ENCODE measurements around the gene VPS13D. TPM values are rescaled to one million over a fixed set of nuclear protein-coding genes. Genes with fewer than 3 reads are reported as not detected.

VPS13D gene
- total RNA-seq, 1 experiment from 2014 or later: 31.6 TPM

- CTCF ChIA-PET: interaction anchor here (1.2 kb wide), 1 partner anchor 18 kb away, joined by 3 read pairs; no protein-coding TSS in a partner anchor
- POLR2A ChIA-PET: interaction anchor here (0.5 kb wide), 1 partner anchor 384 kb away, joined by 4 read pairs; no protein-coding TSS in a partner anchor
These were observed 63.6 kb downstream of the VPS13D start for GRCh38 chr1:12293416-12293815.

DNA sequence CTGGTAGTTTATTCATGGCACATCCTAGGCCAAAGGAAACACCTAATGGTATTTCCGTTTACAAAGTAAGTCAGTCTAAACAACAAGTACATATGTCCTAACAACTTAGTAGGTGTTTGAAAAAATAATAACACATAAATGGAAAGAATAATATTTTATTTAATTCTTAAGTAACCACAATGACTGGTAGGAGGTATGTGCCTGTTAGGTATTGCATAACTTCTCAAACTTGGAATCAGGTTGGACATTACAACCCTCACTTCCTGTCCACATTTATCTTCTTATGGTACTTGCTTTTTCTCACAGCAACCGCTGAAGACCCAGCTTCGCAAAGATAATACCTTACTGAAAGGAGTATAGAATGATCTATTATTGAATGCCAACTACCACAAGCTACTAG lies 64.2 kb downstream of the VPS13D start:
- H3K9me2 ChIP-seq (ENCODE audit: insufficient read depth): no peaks in the 10 kb centered on the region
- ChIA-PET RAD21 (ENCODE audit: low non-redundant PET in 1 of 2, low total read pairs in 2 of 2, uncharacterized antibody in 2 of 2, unreplicated experiment in 2 of 2) (no interaction called here), POLR2A (no interaction called here), CTCF (interaction anchor here (1.2 kb wide), 1 partner anchor 18 kb away, joined by 3 read pairs; no protein-coding TSS in a partner anchor)
- BruUV-seq (replicated peaks): no TSS peak
- no peak overlapping the region for H3K9ac ChIP-seq (ENCODE audit: low read length)
- intact Hi-C loops (cut with micrococcal nuclease): no loop called here
- H3K4me2 ChIP-seq (ENCODE audit: low read length): no peak overlapping the region
- H3K4me1 ChIP-seq (ENCODE audit: control insufficient read depth in 1 of 2, insufficient read depth in 2 of 2, low read length in 2 of 2): no peaks in the 10 kb centered on the region
- TF ChIP-seq RAD21 (IDR thresholded peaks at IDR 0.05; ENCODE audit: low read depth) (no peak), ZFX (IDR thresholded peaks at IDR 0.05) (no peak), ZNF274 (IDR thresholded peaks at IDR 0.05; ENCODE audit: low read depth, low read length) (no peak), EZH2phosphoT487 (IDR thresholded peaks at IDR 0.05; ENCODE audit: borderline replicate concordance) (no peak), TCF7L2 (IDR thresholded peaks at IDR 0.05; ENCODE audit: borderline replicate concordance, extremely low read depth, insufficient read depth, insufficient read length) (no peak), SRF (IDR thresholded peaks at IDR 0.05; ENCODE audit: low read depth) (no peak), EZH2 (IDR thresholded peaks at IDR 0.05) (no peak), SP1 (IDR thresholded peaks at IDR 0.05; ENCODE audit: low read depth) (no peak), CBX3 (IDR thresholded peaks at IDR 0.05; ENCODE audit: low read depth) (no peak), YY1 (IDR thresholded peaks at IDR 0.05; ENCODE audit: extremely low read depth, insufficient replicate concordance, low read depth, low read length) (no peak)
- TF ChIP-seq, protein P1, sequence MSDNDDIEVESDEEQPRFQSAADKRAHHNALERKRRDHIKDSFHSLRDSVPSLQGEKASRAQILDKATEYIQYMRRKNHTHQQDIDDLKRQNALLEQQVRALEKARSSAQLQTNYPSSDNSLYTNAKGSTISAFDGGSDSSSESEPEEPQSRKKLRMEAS (IDR thresholded peaks at IDR 0.05): no peak
- TF ChIP-seq, protein P2, sequence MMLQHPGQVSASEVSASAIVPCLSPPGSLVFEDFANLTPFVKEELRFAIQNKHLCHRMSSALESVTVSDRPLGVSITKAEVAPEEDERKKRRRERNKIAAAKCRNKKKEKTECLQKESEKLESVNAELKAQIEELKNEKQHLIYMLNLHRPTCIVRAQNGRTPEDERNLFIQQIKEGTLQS (IDR thresholded peaks at IDR 0.05): no peak
- no peaks in the 10 kb centered on the region for H3K79me2 ChIP-seq (ENCODE audit: insufficient read depth, low read length)
- ATAC-seq (no peak), DNase-seq (ENCODE audit: low read depth, low spot score) (no peak)
- peaks cover 3 to 4% of the 10 kb centered on the region in 2 experiments; a peak in 1 of 4 replicates for H3K36me3 ChIP-seq (ENCODE audit: control insufficient read depth in 1 of 2, insufficient read depth in 2 of 2, low read length in 2 of 2)
- H4K20me1 ChIP-seq (ENCODE audit: insufficient read depth): no peaks in the 10 kb centered on the region
- H3K4me3 ChIP-seq (replicated peaks in 1 of 2; ENCODE audit: low read depth in 1 of 2, low read length in 2 of 2): no peak overlapping the region
- H3K27ac ChIP-seq (ENCODE audit: low read depth, low read length): no peak overlapping the region
- H3K9me3 ChIP-seq (ENCODE audit: control insufficient read depth in 1 of 2, insufficient read depth in 1 of 2, low read depth in 1 of 2, low read length in 2 of 2): no peaks in the 10 kb centered on the region
- H2AFZ ChIP-seq (ENCODE audit: low read depth, low read length, poor library complexity, severe bottlenecking): no peak overlapping the region
- H3K27me3 ChIP-seq (ENCODE audit: insufficient read depth, low read length): no peaks in the 10 kb centered on the region

More at GRCh38 chr1:12293416-12293815, 63.6 kb downstream of the VPS13D start:
- ATAC-seq (no peak), DNase-seq (ENCODE audit: low read depth, low spot score) (no peak)
- H3K9me3 ChIP-seq (ENCODE audit: control insufficient read depth in 1 of 2, insufficient read depth in 1 of 2, low read depth in 1 of 2, low read length in 2 of 2): no peaks in the 10 kb centered on the region
- no peaks in the 10 kb centered on the region for H4K20me1 ChIP-seq (ENCODE audit: insufficient read depth)
- RAD21 ChIA-PET (ENCODE audit: low non-redundant PET in 1 of 2, low total read pairs in 2 of 2, uncharacterized antibody in 2 of 2, unreplicated experiment in 2 of 2): no interaction called here
- H2AFZ ChIP-seq (ENCODE audit: low read depth, low read length, poor library complexity, severe bottlenecking): no peak overlapping the region
- no peak for TF ChIP-seq SP1 (IDR thresholded peaks at IDR 0.05; ENCODE audit: low read depth)
- TF ChIP-seq, protein P2 (IDR thresholded peaks at IDR 0.05): no peak
- TF ChIP-seq, protein P1 (IDR thresholded peaks at IDR 0.05): no peak
- TF ChIP-seq ZNF274 (IDR thresholded peaks at IDR 0.05; ENCODE audit: low read depth, low read length): no peak
- no peak for TF ChIP-seq YY1 (IDR thresholded peaks at IDR 0.05; ENCODE audit: extremely low read depth, insufficient replicate concordance, low read depth, low read length)
- no peak for TF ChIP-seq FOSL1 (IDR thresholded peaks at IDR 0.05; ENCODE audit: low read depth)
- no peak for TF ChIP-seq EZH2 (IDR thresholded peaks at IDR 0.05)
- TF ChIP-seq ZFX (IDR thresholded peaks at IDR 0.05): no peak
- no peaks in the 10 kb centered on the region for H3K27me3 ChIP-seq (ENCODE audit: insufficient read depth, low read length)
- no peaks in the 10 kb centered on the region for H3K9me2 ChIP-seq (ENCODE audit: insufficient read depth)
- H3K27ac ChIP-seq (ENCODE audit: low read depth, low read length): no peak overlapping the region
- H3K79me2 ChIP-seq (ENCODE audit: insufficient read depth, low read length): no peaks in the 10 kb centered on the region
- intact Hi-C loops (cut with micrococcal nuclease): no loop called here
- no peak overlapping the region for H3K4me2 ChIP-seq (ENCODE audit: low read length)
- H3K9ac ChIP-seq (ENCODE audit: low read length): no peak overlapping the region
- H3K4me3 ChIP-seq (replicated peaks in 1 of 2; ENCODE audit: low read depth in 1 of 2, low read length in 2 of 2): no peak overlapping the region
- BruUV-seq (replicated peaks): no TSS peak
- peaks cover 3 to 4% of the 10 kb centered on the region in 2 experiments; a peak in 1 of 4 replicates for H3K36me3 ChIP-seq (ENCODE audit: control insufficient read depth in 1 of 2, insufficient read depth in 2 of 2, low read length in 2 of 2)
- no peaks in the 10 kb centered on the region for H3K4me1 ChIP-seq (ENCODE audit: control insufficient read depth in 1 of 2, insufficient read depth in 2 of 2, low read length in 2 of 2)

Data from HCT116 (cell line).